Endothelial cell of umbilical vein (primary cell): Measurements from ENCODE around the gene ASB13. TPM values are rescaled to one million over a fixed set of nuclear protein-coding genes. Genes with fewer than 3 reads are reported as not detected.

Source experiments
- BruUV-seq: library from RNA; stranded (reverse); fragments of 400-500 nt; replicated peaks from 2 replicates; lab custom pipeline; 2021; lab: Mats Ljungman, UMichigan
- CTCF ChIA-PET: fragments of 300-600, 350-600 bp; sonication (Branson Sonifier 250); formaldehyde crosslinking; loops from one replicate; lab custom pipeline; 2021; ENCODE audit warnings: antibody characterized with exemption, inconsistent platforms; lab: Charles Lee
- POLR2A ChIA-PET: fragments of 300-600, 350-600 bp; sonication (Branson Sonifier 250); formaldehyde crosslinking; loops from one replicate; lab custom pipeline; 2021; ENCODE audit warnings: antibody characterized with exemption, inconsistent platforms; lab: Charles Lee
- DNase-seq: peaks from one replicate; pipeline ENCODE4 v3.0.0-alpha.2; 2011; ENCODE audit warnings: low read depth, low spot score
- FAIRE-seq: peaks from 2 replicates; lab custom pipeline; 2011; peaks lifted over from hg19 to GRCh38; lab: Jason Lieb, UNC
- H2AFZ ChIP-seq: 2 replicates; pipeline ENCODE4 v1.6.0; 2012; ENCODE audit warnings: low read depth, low read length, control low read depth, inconsistent platforms
- H3K27ac ChIP-seq: 2 replicates; pipeline ENCODE4 v1.5.1; 2011; ENCODE audit warnings: low read depth, mild to moderate bottlenecking, control low read depth, low read length, moderate library complexity; ENCODE audit not compliant: insufficient read depth
- H3K27me3 ChIP-seq, 2 experiments: 2 replicates each; pipeline versions ENCODE4 v1.6.0 to v1.6.1; 2011; ENCODE audit warnings: low read length in 2 of 2, mixed read lengths in 1 of 2; ENCODE audit not compliant: control insufficient read depth in 2 of 2, insufficient read depth in 2 of 2
- H3K36me3 ChIP-seq, 2 experiments: 2 replicates in 1 of 2; 3 replicates in 1 of 2; pipeline ENCODE4 v1.5.1; 2011; ENCODE audit warnings: low read length in 2 of 2, mild to moderate bottlenecking in 1 of 2, moderate library complexity in 1 of 2; ENCODE audit not compliant: control insufficient read depth in 2 of 2, insufficient read depth in 2 of 2; ENCODE audit errors: extremely low read depth in 1 of 2
- H3K4me1 ChIP-seq: 3 replicates; pipeline ENCODE4 v1.5.1; 2011; ENCODE audit warnings: mild to moderate bottlenecking, low read length; ENCODE audit not compliant: control insufficient read depth, insufficient read depth; ENCODE audit errors: extremely low read depth
- H3K4me2 ChIP-seq: 2 replicates; pipeline ENCODE4 v1.6.1; 2011; ENCODE audit warnings: low read length, control low read depth, mixed read lengths; ENCODE audit not compliant: insufficient read depth
- H3K4me3 ChIP-seq, 3 experiments: fragments of 200-600 bp in 1 of 3; sonication (generic), shearing (Covaris generic) in 1 of 3; replicated peaks in 1 of 3; 2 replicates each; pipeline ENCODE4 v1.5.1; 2011 to 2016; ENCODE audit warnings: control low read depth in 3 of 3, low read length in 3 of 3, mild to moderate bottlenecking in 2 of 3, inconsistent platforms in 1 of 3, low read depth in 1 of 3, moderate library complexity in 1 of 3; ENCODE audit not compliant: insufficient read depth in 1 of 3
- H3K79me2 ChIP-seq: 2 replicates; pipeline ENCODE4 v1.6.0; 2012; ENCODE audit warnings: low read length, inconsistent platforms; ENCODE audit not compliant: control insufficient read depth, insufficient read depth
- H3K9ac ChIP-seq: replicated peaks from 2 replicates; pipeline ENCODE3; 2011; ENCODE audit warnings: low read length, control low read depth; ENCODE audit not compliant: insufficient read depth; ENCODE audit errors: extremely low read depth
- H3K9me1 ChIP-seq: replicated peaks from 3 replicates; pipeline ENCODE4 v1.6.0; 2011; ENCODE audit warnings: mild to moderate bottlenecking, low read length; ENCODE audit not compliant: control insufficient read depth, insufficient read depth; ENCODE audit errors: extremely low read depth
- H3K9me3 ChIP-seq: replicated peaks from 2 replicates; pipeline ENCODE4 v1.5.1; 2012; ENCODE audit warnings: low read length, inconsistent platforms; ENCODE audit not compliant: control insufficient read depth, insufficient read depth
- H4K20me1 ChIP-seq: replicated peaks from 2 replicates; pipeline ENCODE3; 2011; ENCODE audit warnings: mild to moderate bottlenecking, low read length; ENCODE audit not compliant: control insufficient read depth, insufficient read depth; ENCODE audit errors: extremely low read depth
- CTCF ChIP-seq, 2 donors: IDR thresholded peaks; 1 replicate in 1 of 2; 2 replicates in 1 of 2; pipeline ENCODE4 v1.5.1; 2011; ENCODE audit warnings: low read length in 2 of 2, mild to moderate bottlenecking in 2 of 2, moderate library complexity in 2 of 2, control low read depth in 1 of 2, inconsistent platforms in 1 of 2, low read depth in 1 of 2; ENCODE audit not compliant: insufficient read depth in 1 of 2; ENCODE audit errors: extremely low read depth in 1 of 2
- EZH2 ChIP-seq: IDR thresholded peaks from 2 replicates; pipeline ENCODE4 v1.6.1; 2012; ENCODE audit warnings: borderline replicate concordance, low read depth, mild to moderate bottlenecking, moderate library complexity, low read length, inconsistent platforms; ENCODE audit not compliant: severe bottlenecking
- FOS ChIP-seq: IDR thresholded peaks from 2 replicates; pipeline ENCODE4 v1.6.1; 2011; ENCODE audit warnings: mild to moderate bottlenecking, low read length, moderate library complexity, borderline replicate concordance; ENCODE audit not compliant: insufficient read depth
- GATA2 ChIP-seq: IDR thresholded peaks from 2 replicates; pipeline ENCODE4 v1.7.0; 2011; ENCODE audit warnings: low read depth, mild to moderate bottlenecking, moderate library complexity, mixed read lengths, low read length; ENCODE audit not compliant: insufficient read length, insufficient read depth
- JUN ChIP-seq: IDR thresholded peaks from 2 replicates; pipeline ENCODE4 v1.6.1; 2011; ENCODE audit warnings: borderline replicate concordance, low read depth; ENCODE audit not compliant: insufficient read length, insufficient read depth
- MAX ChIP-seq: IDR thresholded peaks from 2 replicates; pipeline ENCODE4 v1.6.1; 2011; ENCODE audit not compliant: insufficient read depth, insufficient read length
- MYC ChIP-seq: IDR thresholded peaks from one replicate; pipeline ENCODE4 v1.6.1; 2011; ENCODE audit warnings: mild to moderate bottlenecking, low read depth, low read length
- POLR2A ChIP-seq: IDR thresholded peaks from 2 replicates; pipeline ENCODE4 v1.6.1; 2012; ENCODE audit warnings: low read depth, mild to moderate bottlenecking, control low read depth, low read length
- POLR2AphosphoS5 ChIP-seq: IDR thresholded peaks from 2 replicates; pipeline ENCODE4 v1.6.1; 2012; ENCODE audit warnings: low read depth, mild to moderate bottlenecking, control low read depth, low read length, moderate library complexity; ENCODE audit not compliant: insufficient read depth
- dilution Hi-C: fragments of 300-500 bp; cut with MboI; formaldehyde crosslinking; loops from one replicate; pipeline ENCODE4 v1.15.0; 2019; ENCODE audit warnings: low sequenced_read_pairs; ENCODE audit not compliant: extremely low pct_ligation_motif_present
- intact Hi-C: fragments of 100-400 bp; cut with micrococcal nuclease; formaldehyde crosslinking; loops from one replicate; pipeline ENCODE4 v1.10.0; 2022
- polyA plus RNA-seq, 4 experiments: library from polyadenylated mRNA; depleted of rRNA in 3 of 4; stranded (reverse) in 3 of 4; unstranded in 1 of 4; fragments of >200 nt; gene quantifications; 2 replicates each; pipeline versions ENCODE4 v1.2.1 to v1.2.3, GENCODE V29; 2011 to 2012; ENCODE audit warnings: missing spikeins in 1 of 4
- total RNA-seq: library from RNA; stranded (reverse); gene quantifications from 2 replicates; pipeline ENCODE4 v1.2.3, GENCODE V29; 2021

The ASB13 gene
- total and polyA plus RNA-seq, 2 donors (not counting 3 experiments of a cell fraction or from before 2014, with no cell fraction given) = 6.3 to 7.3 TPM

- DNase-seq (no peak), FAIRE-seq (no peak)
- no peak overlapping the region for H3K4me3 ChIP-seq
- BruUV-seq = no TSS peak
- intact Hi-C loops (loop anchor here (2.0 kb wide), 1 partner anchor 241 kb away; no protein-coding TSS in a partner anchor), dilution Hi-C loops (no loop called here)
- H3K36me3 ChIP-seq = no peaks in the 10 kb centered on the region
- no peaks in the 10 kb centered on the region for H3K9me3 ChIP-seq
- no peak overlapping the region for H3K27ac ChIP-seq
- no peak overlapping the region for H2AFZ ChIP-seq
- peaks cover 5% of the 10 kb centered on the region for H3K4me1 ChIP-seq
- no peak overlapping the region for H3K4me2 ChIP-seq
- H3K27me3 ChIP-seq = peaks cover 0 to 8% of the 10 kb centered on the region in 2 experiments
- H3K9ac ChIP-seq = no peak overlapping the region
- no peak for TF ChIP-seq GATA2
- TF ChIP-seq MYC = no peak
- no peak for TF ChIP-seq POLR2AphosphoS5
- no peak for TF ChIP-seq JUN
- no peak for TF ChIP-seq POLR2A
- TF ChIP-seq EZH2 = no peak
- TF ChIP-seq CTCF (IDR thresholded peaks at IDR 0.05; ENCODE audit: extremely low read depth in 1 of 2, insufficient read depth in 1 of 2, low read depth in 1 of 2, low read length in 2 of 2) = no peak
- no peak for TF ChIP-seq MAX
- TF ChIP-seq FOS = no peak
- no peaks in the 10 kb centered on the region for H4K20me1 ChIP-seq
- POLR2A ChIA-PET = no interaction called here
- CTCF ChIA-PET = no interaction called here
- H3K79me2 ChIP-seq = no peaks in the 10 kb centered on the region
- H3K9me1 ChIP-seq = no peaks in the 10 kb centered on the region
Measured at GRCh38 chr10:5631936-5632335, 34.5 kb downstream of the ASB13 start.
